Vagina (tissue), 2 donors: ENCODE data around the gene FGFR2.

Experiments used
- POLR2AphosphoS5 ChIP-seq, 2 donors: sonication (generic); formaldehyde crosslinking; IDR thresholded peaks; one replicate each; pipeline ENCODE4 v1.9.0; 2017; ENCODE audit warnings: antibody characterized with exemption in 2 of 2, mild to moderate bottlenecking in 2 of 2, low read depth in 1 of 2; ENCODE audit not compliant: insufficient read depth in 1 of 2
- TF ChIP-seq, protein P1 (sequence below), 3 experiments: fragments of 450-650 bp in 2 of 3; fragments of 200-600 bp in 1 of 3; sonication (generic) in 1 of 3; IDR thresholded peaks; one replicate each; pipeline ENCODE4 v1.5.1; 2017 to 2019; ENCODE audit warnings: antibody characterized with exemption in 3 of 3, mild to moderate bottlenecking in 2 of 3, moderate library complexity in 2 of 3

DNA sequence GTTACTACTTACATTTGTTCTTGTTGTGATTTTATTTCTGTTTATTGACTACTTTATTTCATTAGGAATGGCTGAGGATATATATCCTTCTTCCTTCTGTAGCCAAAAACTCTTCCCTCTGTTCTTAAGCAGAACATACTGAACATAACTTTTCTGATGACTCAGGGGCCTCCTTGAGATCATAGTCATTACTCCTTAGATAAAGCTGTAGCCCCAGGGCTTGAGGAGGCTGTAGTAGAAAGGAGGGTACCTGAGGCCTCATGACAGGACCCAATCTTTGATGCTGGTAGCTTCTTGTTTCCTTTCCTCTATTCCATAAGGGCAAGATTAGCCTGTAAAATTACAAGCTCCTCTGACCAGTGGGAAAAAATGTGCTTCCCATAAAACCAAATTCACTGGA is 41.2 kb upstream of the FGFR2 start:
- TF ChIP-seq, protein P1, sequence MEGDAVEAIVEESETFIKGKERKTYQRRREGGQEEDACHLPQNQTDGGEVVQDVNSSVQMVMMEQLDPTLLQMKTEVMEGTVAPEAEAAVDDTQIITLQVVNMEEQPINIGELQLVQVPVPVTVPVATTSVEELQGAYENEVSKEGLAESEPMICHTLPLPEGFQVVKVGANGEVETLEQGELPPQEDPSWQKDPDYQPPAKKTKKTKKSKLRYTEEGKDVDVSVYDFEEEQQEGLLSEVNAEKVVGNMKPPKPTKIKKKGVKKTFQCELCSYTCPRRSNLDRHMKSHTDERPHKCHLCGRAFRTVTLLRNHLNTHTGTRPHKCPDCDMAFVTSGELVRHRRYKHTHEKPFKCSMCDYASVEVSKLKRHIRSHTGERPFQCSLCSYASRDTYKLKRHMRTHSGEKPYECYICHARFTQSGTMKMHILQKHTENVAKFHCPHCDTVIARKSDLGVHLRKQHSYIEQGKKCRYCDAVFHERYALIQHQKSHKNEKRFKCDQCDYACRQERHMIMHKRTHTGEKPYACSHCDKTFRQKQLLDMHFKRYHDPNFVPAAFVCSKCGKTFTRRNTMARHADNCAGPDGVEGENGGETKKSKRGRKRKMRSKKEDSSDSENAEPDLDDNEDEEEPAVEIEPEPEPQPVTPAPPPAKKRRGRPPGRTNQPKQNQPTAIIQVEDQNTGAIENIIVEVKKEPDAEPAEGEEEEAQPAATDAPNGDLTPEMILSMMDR (IDR thresholded peaks at IDR 0.05), result no peak
- no peak for TF ChIP-seq POLR2AphosphoS5 (IDR thresholded peaks at IDR 0.05; ENCODE audit: insufficient read depth in 1 of 2, low read depth in 1 of 2)
